HepG2 (cell line): ENCODE measurements around the gene ESYT1. TPM values are rescaled to one million over a fixed set of nuclear protein-coding genes. Genes with fewer than 3 reads are reported as not detected.
A peak's percentile ranks its signal among the peaks of the same experiment; 100 is the strongest.

ENCODE experiments used
- CBX2 ChIP-seq, 2 experiments: fragments of 200-600 bp in 1 of 2; sonication (generic); formaldehyde crosslinking in 1 of 2; IDR thresholded peaks; 2 replicates each; pipeline versions ENCODE4 v1.7.0 to v1.8.1; 2018 to 2022; ENCODE audit warnings: low read depth in 2 of 2, low read length in 1 of 2, mild to moderate bottlenecking in 1 of 2, missing genetic modification reagents in 1 of 2
- CEBPB ChIP-seq: IDR thresholded peaks from 2 replicates; pipeline ENCODE4 v1.6.1; 2011; ENCODE audit warnings: low read depth, low read length, improper control_type of control experiment, borderline replicate concordance
- GTF3A ChIP-seq: sonication (generic); formaldehyde crosslinking; conservative IDR thresholded peaks from 2 replicates; pipeline ENCODE4 v1.4.0; 2020; ENCODE audit warnings: mild to moderate bottlenecking, missing genetic modification reagents
- HOXD1 ChIP-seq: sonication (generic); formaldehyde crosslinking; IDR thresholded peaks from 2 replicates; pipeline ENCODE4 v1.5.0; 2020; ENCODE audit warnings: missing genetic modification reagents
- MATR3 ChIP-seq: sonication (generic); formaldehyde crosslinking; IDR thresholded peaks from 2 replicates; pipeline ENCODE4 v1.4.0; 2020; ENCODE audit warnings: missing genetic modification reagents
- ONECUT2 ChIP-seq: sonication (generic); formaldehyde crosslinking; IDR thresholded peaks from 2 replicates; pipeline ENCODE4 v1.4.0; 2020; ENCODE audit warnings: missing genetic modification reagents
- PAF1 ChIP-seq: IDR thresholded peaks from 2 replicates; pipeline ENCODE4 v1.6.1; 2016; ENCODE audit warnings: missing genetic modification reagents, missing compliant biosample characterization
- PBX3 ChIP-seq: sonication (generic); formaldehyde crosslinking; IDR thresholded peaks from 2 replicates; pipeline ENCODE4 v1.8.1; 2023; ENCODE audit warnings: missing genetic modification reagents, inconsistent platforms, borderline replicate concordance
- SRSF1 ChIP-seq: fragments of 200-400 bp; formaldehyde crosslinking; optimal IDR thresholded peaks from 2 replicates; pipeline ENCODE3; 2017; ENCODE audit warnings: mild to moderate bottlenecking, low read depth, low read length, moderate library complexity
- ZFYVE20 ChIP-seq: sonication (generic); formaldehyde crosslinking; IDR thresholded peaks from 2 replicates; pipeline ENCODE4 v1.8.0; 2023; ENCODE audit warnings: low read depth, mild to moderate bottlenecking, moderate library complexity, missing genetic modification reagents, borderline replicate concordance
- ZNF430 ChIP-seq: sonication (generic); formaldehyde crosslinking; IDR thresholded peaks from 2 replicates; pipeline ENCODE4 v1.9.0; 2021; ENCODE audit warnings: mild to moderate bottlenecking, missing genetic modification reagents
- ZNF432 ChIP-seq: sonication (generic); formaldehyde crosslinking; IDR thresholded peaks from 2 replicates; pipeline ENCODE4 v1.5.0; 2020; ENCODE audit warnings: missing genetic modification reagents, mild to moderate bottlenecking, borderline replicate concordance
- ZNF44 ChIP-seq: sonication (generic); formaldehyde crosslinking; IDR thresholded peaks from 2 replicates; pipeline ENCODE4 v1.5.1; 2020; ENCODE audit warnings: mild to moderate bottlenecking, missing genetic modification reagents
- ZNF616 ChIP-seq: sonication (generic); formaldehyde crosslinking; IDR thresholded peaks from 2 replicates; pipeline ENCODE4 v1.5.0; 2020; ENCODE audit warnings: low read depth, mild to moderate bottlenecking, missing genetic modification reagents
- polyA plus RNA-seq, 8 experiments: library from polyadenylated mRNA; depleted of rRNA in 3 of 8; stranded (reverse) in 7 of 8; unstranded in 1 of 8; fragments of >200 nt; fragmentation: Illumina TruSeq in 4 of 8; extraction: Trizol in 4 of 8; gene quantifications; 2 replicates each; pipeline versions ENCODE4 v1.2.1 to v1.2.3, GENCODE V29; 2011 to 2016; ENCODE audit warnings: low read depth in 4 of 8, missing spikeins in 1 of 8, mixed read lengths in 1 of 8; ENCODE audit not compliant: insufficient read depth in 1 of 8
- total RNA-seq, 5 experiments: library from RNA; depleted of rRNA; stranded (reverse); fragments of >200 nt; fragmentation: Illumina TruSeq; extraction: Trizol; gene quantifications; 2 replicates each; pipeline ENCODE4 v1.2.3, GENCODE V29; 2016; ENCODE audit warnings: low read depth in 1 of 5
- TF ChIP-seq, protein P1 (sequence below): sonication (generic); formaldehyde crosslinking; IDR thresholded peaks from 2 replicates; pipeline ENCODE4 v1.5.0; 2020; ENCODE audit warnings: mild to moderate bottlenecking, missing genetic modification reagents, borderline replicate concordance
- TF ChIP-seq, protein P2 (sequence below), 2 experiments: sonication (generic) in 1 of 2; formaldehyde crosslinking in 1 of 2; IDR thresholded peaks; 2 replicates each; pipeline versions ENCODE4 v1.5.1 to v1.6.1; 2011 to 2020; ENCODE audit warnings: borderline replicate concordance in 1 of 2, low read depth in 1 of 2, low read length in 1 of 2, mild to moderate bottlenecking in 1 of 2, missing genetic modification reagents in 1 of 2, moderate library complexity in 1 of 2
- TF ChIP-seq, protein P3 (sequence below): sonication (generic); formaldehyde crosslinking; IDR thresholded peaks from 2 replicates; pipeline ENCODE4 v1.4.0; 2020; ENCODE audit warnings: missing genetic modification reagents, borderline replicate concordance

Gene ESYT1
- total and polyA plus RNA-seq, 2 of the 13 experiments (the other 11 are each of a cell fraction or from before 2014, with no cell fraction given) = 66.9 to 71.0 TPM

GRCh38 chr12:56078931-56079722, 48.9 kb upstream of the ESYT1 start (continued):
- TF ChIP-seq ONECUT2 (CRISPR knock-in tag) = no peak
- peak; percentile 63 for TF ChIP-seq SRSF1
- no peak; the same call in 1 of the 2 replicates for TF ChIP-seq ZNF44 (CRISPR knock-in tag)
- TF ChIP-seq PAF1 (CRISPR knock-in tag) = no peak
- TF ChIP-seq CEBPB = no peak
- no peak for TF ChIP-seq CBX2 (IDR thresholded peaks at IDR 0.05; ENCODE audit: low read depth, low read length)
- TF ChIP-seq CBX2 (CRISPR knock-in tag; IDR thresholded peaks at IDR 0.05; ENCODE audit: low read depth) = no peak
- no peak for TF ChIP-seq ZNF432 (CRISPR knock-in tag)
- no peak for TF ChIP-seq MATR3 (CRISPR knock-in tag)
- TF ChIP-seq HOXD1 (CRISPR knock-in tag) = 0 out of 2 replicates have a peak, but pooled peaks have one; percentile 51
- TF ChIP-seq, protein P1, sequence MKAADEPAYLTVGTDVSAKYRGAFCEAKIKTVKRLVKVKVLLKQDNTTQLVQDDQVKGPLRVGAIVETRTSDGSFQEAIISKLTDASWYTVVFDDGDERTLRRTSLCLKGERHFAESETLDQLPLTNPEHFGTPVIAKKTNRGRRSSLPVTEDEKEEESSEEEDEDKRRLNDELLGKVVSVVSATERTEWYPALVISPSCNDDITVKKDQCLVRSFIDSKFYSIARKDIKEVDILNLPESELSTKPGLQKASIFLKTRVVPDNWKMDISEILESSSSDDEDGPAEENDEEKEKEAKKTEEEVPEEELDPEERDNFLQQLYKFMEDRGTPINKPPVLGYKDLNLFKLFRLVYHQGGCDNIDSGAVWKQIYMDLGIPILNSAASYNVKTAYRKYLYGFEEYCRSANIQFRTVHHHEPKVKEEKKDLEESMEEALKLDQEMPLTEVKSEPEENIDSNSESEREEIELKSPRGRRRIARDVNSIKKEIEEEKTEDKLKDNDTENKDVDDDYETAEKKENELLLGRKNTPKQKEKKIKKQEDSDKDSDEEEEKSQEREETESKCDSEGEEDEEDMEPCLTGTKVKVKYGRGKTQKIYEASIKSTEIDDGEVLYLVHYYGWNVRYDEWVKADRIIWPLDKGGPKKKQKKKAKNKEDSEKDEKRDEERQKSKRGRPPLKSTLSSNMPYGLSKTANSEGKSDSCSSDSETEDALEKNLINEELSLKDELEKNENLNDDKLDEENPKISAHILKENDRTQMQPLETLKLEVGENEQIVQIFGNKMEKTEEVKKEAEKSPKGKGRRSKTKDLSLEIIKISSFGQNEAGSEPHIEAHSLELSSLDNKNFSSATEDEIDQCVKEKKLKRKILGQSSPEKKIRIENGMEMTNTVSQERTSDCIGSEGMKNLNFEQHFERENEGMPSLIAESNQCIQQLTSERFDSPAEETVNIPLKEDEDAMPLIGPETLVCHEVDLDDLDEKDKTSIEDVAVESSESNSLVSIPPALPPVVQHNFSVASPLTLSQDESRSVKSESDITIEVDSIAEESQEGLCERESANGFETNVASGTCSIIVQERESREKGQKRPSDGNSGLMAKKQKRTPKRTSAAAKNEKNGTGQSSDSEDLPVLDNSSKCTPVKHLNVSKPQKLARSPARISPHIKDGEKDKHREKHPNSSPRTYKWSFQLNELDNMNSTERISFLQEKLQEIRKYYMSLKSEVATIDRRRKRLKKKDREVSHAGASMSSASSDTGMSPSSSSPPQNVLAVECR (CRISPR knock-in tag) = peak; percentile 45; the same call in 1 of the 2 replicates
- no peak for TF ChIP-seq PBX3 (CRISPR knock-in tag)
- TF ChIP-seq, protein P2, sequence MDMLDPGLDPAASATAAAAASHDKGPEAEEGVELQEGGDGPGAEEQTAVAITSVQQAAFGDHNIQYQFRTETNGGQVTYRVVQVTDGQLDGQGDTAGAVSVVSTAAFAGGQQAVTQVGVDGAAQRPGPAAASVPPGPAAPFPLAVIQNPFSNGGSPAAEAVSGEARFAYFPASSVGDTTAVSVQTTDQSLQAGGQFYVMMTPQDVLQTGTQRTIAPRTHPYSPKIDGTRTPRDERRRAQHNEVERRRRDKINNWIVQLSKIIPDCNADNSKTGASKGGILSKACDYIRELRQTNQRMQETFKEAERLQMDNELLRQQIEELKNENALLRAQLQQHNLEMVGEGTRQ (IDR thresholded peaks at IDR 0.05; ENCODE audit: low read depth, low read length) = no peak
- TF ChIP-seq, protein P2 (CRISPR knock-in tag; IDR thresholded peaks at IDR 0.05; ENCODE audit: borderline replicate concordance) = no peak
- TF ChIP-seq ZNF616 = no peak; the same call in 1 of the 2 replicates
- TF ChIP-seq, protein P3, sequence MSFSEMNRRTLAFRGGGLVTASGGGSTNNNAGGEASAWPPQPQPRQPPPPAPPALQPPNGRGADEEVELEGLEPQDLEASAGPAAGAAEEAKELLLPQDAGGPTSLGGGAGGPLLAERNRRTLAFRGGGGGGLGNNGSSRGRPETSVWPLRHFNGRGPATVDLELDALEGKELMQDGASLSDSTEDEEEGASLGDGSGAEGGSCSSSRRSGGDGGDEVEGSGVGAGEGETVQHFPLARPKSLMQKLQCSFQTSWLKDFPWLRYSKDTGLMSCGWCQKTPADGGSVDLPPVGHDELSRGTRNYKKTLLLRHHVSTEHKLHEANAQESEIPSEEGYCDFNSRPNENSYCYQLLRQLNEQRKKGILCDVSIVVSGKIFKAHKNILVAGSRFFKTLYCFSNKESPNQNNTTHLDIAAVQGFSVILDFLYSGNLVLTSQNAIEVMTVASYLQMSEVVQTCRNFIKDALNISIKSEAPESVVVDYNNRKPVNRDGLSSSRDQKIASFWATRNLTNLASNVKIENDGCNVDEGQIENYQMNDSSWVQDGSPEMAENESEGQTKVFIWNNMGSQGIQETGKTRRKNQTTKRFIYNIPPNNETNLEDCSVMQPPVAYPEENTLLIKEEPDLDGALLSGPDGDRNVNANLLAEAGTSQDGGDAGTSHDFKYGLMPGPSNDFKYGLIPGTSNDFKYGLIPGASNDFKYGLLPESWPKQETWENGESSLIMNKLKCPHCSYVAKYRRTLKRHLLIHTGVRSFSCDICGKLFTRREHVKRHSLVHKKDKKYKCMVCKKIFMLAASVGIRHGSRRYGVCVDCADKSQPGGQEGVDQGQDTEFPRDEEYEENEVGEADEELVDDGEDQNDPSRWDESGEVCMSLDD (CRISPR knock-in tag) = no peak
- TF ChIP-seq ZNF430 (CRISPR knock-in tag) = no peak
- 0 out of 2 replicates have a peak, but pooled peaks have one; percentile 6 for TF ChIP-seq GTF3A
- TF ChIP-seq ZFYVE20 (CRISPR knock-in tag) = no peak
